Measurements from ENCODE around the gene ZBTB20.

DNA sequence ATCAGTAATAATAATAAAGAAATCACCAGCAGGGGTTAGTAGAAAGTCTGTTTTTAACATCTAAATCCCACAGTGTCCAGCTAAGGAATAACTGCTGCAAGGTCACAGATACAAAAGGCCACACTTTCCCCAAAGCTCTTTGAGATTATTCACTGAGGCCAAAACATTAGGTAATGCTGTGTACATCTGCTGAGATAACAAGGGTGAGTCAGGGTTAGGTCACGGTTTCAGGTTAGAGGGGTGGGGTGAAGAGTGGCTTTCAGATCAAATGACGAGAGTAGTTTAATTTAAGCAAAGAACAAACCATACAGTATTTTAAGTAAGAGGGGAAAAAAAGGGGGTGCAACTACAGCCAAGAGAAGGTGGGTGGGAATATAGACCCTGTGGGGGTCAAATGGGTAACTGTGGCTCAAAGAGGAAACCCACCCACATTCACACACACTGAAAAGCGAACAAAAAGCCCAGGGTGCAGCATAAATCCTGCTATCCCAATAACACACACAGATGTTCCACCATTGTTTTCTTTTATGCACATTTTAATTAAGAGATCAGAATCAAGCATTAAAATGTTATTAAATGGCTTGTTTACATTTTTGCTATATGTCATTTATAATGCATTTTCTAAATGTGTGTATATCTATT, 440.4 kb downstream of the ZBTB20 start:
- TF ChIP-seq, protein P1, sequence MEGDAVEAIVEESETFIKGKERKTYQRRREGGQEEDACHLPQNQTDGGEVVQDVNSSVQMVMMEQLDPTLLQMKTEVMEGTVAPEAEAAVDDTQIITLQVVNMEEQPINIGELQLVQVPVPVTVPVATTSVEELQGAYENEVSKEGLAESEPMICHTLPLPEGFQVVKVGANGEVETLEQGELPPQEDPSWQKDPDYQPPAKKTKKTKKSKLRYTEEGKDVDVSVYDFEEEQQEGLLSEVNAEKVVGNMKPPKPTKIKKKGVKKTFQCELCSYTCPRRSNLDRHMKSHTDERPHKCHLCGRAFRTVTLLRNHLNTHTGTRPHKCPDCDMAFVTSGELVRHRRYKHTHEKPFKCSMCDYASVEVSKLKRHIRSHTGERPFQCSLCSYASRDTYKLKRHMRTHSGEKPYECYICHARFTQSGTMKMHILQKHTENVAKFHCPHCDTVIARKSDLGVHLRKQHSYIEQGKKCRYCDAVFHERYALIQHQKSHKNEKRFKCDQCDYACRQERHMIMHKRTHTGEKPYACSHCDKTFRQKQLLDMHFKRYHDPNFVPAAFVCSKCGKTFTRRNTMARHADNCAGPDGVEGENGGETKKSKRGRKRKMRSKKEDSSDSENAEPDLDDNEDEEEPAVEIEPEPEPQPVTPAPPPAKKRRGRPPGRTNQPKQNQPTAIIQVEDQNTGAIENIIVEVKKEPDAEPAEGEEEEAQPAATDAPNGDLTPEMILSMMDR (IDR thresholded peaks at IDR 0.05; ENCODE audit: insufficient read depth, low read length, poor library complexity, severe bottlenecking), result no peak
- TF ChIP-seq EZH2phosphoT487 (conservative IDR thresholded peaks at IDR 0.05; ENCODE audit: low read length), result no peak

Data from SU-DHL-6 (cell line).